AG04450 (cell line): ENCODE data around the gene ZMYM1. TPM values are rescaled to one million over a fixed set of nuclear protein-coding genes. Genes with fewer than 3 reads are reported as not detected.

ENCODE experiments used
- CTCF ChIA-PET: fragments of 300-600, 350-600 bp; formaldehyde crosslinking; extraction: SDS; loops from one replicate; lab custom pipeline; 2022; ENCODE audit warnings: antibody characterized with exemption, inconsistent platforms; lab: Charles Lee
- POLR2A ChIA-PET: fragments of 350-600 bp; formaldehyde crosslinking; extraction: SDS; loops from one replicate; lab custom pipeline; 2021; ENCODE audit warnings: antibody characterized with exemption, inconsistent platforms; lab: Yijun Ruan, JAX
- DNase-seq: peaks from one replicate; pipeline ENCODE4 v3.0.0-alpha.2; 2011; ENCODE audit warnings: low read depth, low spot score
- H3K27ac ChIP-seq: one replicate; pipeline ENCODE4 v1.5.1; 2012; ENCODE audit warnings: low read depth, low read length, control low read depth
- H3K27me3 ChIP-seq: one replicate; pipeline ENCODE4 v1.6.0; 2012; ENCODE audit warnings: low read length; ENCODE audit not compliant: control insufficient read depth, insufficient read depth
- H3K4me3 ChIP-seq: 2 replicates; pipeline ENCODE4 v1.5.1; 2011; ENCODE audit warnings: mild to moderate bottlenecking, low read depth, low read length, control low read depth
- H3K9me3 ChIP-seq: 2 replicates; pipeline ENCODE4 v1.5.1; 2012; ENCODE audit warnings: low read length; ENCODE audit not compliant: control insufficient read depth, insufficient read depth
- CTCF ChIP-seq: IDR thresholded peaks from 2 replicates; pipeline ENCODE4 v1.5.1; 2011; ENCODE audit warnings: low read depth, low read length, control low read depth, inconsistent platforms
- polyA minus RNA-seq: library from RNA; depleted of rRNA, polyadenylated mRNA; stranded (reverse); fragments of >200 nt; gene quantifications from 2 replicates; pipeline ENCODE4 v1.2.3, GENCODE V29; 2011; rRNA and poly(A)+ RNA removed
- polyA plus RNA-seq: library from polyadenylated mRNA; depleted of rRNA; stranded (reverse); fragments of >200 nt; gene quantifications from 2 replicates; pipeline ENCODE4 v1.2.3, GENCODE V29; 2011; rRNA removed

Gene ZMYM1
- polyA plus RNA-seq (9.7 and 12.9 TPM in 2 replicates), polyA minus RNA-seq (21.2 and 38.6 TPM in 2 replicates)

GRCh38 chr1:35079003-35079930, at the start of gene ZMYM1:
Gene ZMYM1 (plus strand): TSS chr1:35079385. CDS start chr1:35093988, 14,603 bp downstream.
- peak within 1 kb of the TSS; percentile 94 for H3K27ac ChIP-seq
- CTCF ChIA-PET: interaction anchor here (0.5 to 0.7 kb wide), 4 partner anchors 13 to 80 kb away, joined by 3 to 4 read pairs (median 3); no protein-coding TSS in a partner anchor
- peak within 1 kb of the TSS; percentile 86 for H3K4me3 ChIP-seq
- H3K27me3 ChIP-seq: no peaks in the 10 kb centered on the region
- DNase-seq: peak; percentile 66
- H3K9me3 ChIP-seq: no peaks in the 10 kb centered on the region; the same call in 1 of the 2 replicates
- no peak for TF ChIP-seq CTCF
- POLR2A ChIA-PET: interaction anchor here (0.7 to 1.5 kb wide), 4 partner anchors 32 to 95 kb away, joined by 3 to 11 read pairs (median 4); partner anchors contain the start of gene ZMYM6

GRCh38 chr1:35029761-35030160, 49.4 kb upstream of the ZMYM1 start:
- peak overlapping the region; percentile 91 for H3K4me3 ChIP-seq
- TF ChIP-seq CTCF: no peak
- CTCF ChIA-PET: interaction anchor here (1.2 kb wide), 1 partner anchor 17 kb away, joined by 3 read pairs; no protein-coding TSS in a partner anchor
- no peak for DNase-seq
- no peaks in the 10 kb centered on the region for H3K27me3 ChIP-seq
- POLR2A ChIA-PET: interaction anchor here (0.5 to 1.2 kb wide), 2 partner anchors 15 to 194 kb away, joined by 3 to 4 read pairs; no protein-coding TSS in a partner anchor
- no peak overlapping the region for H3K27ac ChIP-seq
- H3K9me3 ChIP-seq: no peaks in the 10 kb centered on the region

GRCh38 chr1:35030338-35030737, 48.8 kb upstream of the ZMYM1 start:
- H3K27ac ChIP-seq: no peak overlapping the region
- peak overlapping the region; percentile 91 for H3K4me3 ChIP-seq
- no peaks in the 10 kb centered on the region for H3K27me3 ChIP-seq
- ChIA-PET POLR2A (interaction anchor here (0.5 to 1.2 kb wide), 2 partner anchors 14 to 193 kb away, joined by 3 to 4 read pairs; no protein-coding TSS in a partner anchor), CTCF (interaction anchor here (0.6 kb wide), 1 partner anchor 48 kb away, joined by 3 read pairs; no protein-coding TSS in a partner anchor)
- no peak for TF ChIP-seq CTCF
- no peak for DNase-seq
- no peaks in the 10 kb centered on the region for H3K9me3 ChIP-seq

- CTCF ChIA-PET: interaction anchor here (0.6 to 1.0 kb wide), 3 partner anchors 45 to 178 kb away, joined by 3 to 4 read pairs (median 3); no protein-coding TSS in a partner anchor
- Histone ChIP-seq H3K27me3 (no peaks in the 10 kb centered on the region), H3K27ac (peak overlapping the region; percentile 95), H3K4me3 (peak overlapping the region; percentile 91), H3K9me3 (no peaks in the 10 kb centered on the region)
- POLR2A ChIA-PET: interaction anchor here (1.2 kb wide), 1 partner anchor 14 kb away, joined by 3 read pairs; no protein-coding TSS in a partner anchor
- DNase-seq: no peak
- no peak for TF ChIP-seq CTCF
Observed at GRCh38 chr1:35030756-35031446, 48.3 kb upstream of the ZMYM1 start.
